IPS-18a (cell line): Measurements from ENCODE around the gene SOCS3.

Experiments
- H3K27ac ChIP-seq: one replicate; pipeline ENCODE4 v1.5.1; 2013; ENCODE audit warnings: low read length
- H3K27me3 ChIP-seq: one replicate; pipeline ENCODE4 v1.6.1; 2013; ENCODE audit warnings: mild to moderate bottlenecking, low read length; ENCODE audit not compliant: control insufficient read depth, insufficient read depth
- H3K36me3 ChIP-seq: one replicate; pipeline ENCODE4 v1.6.1; 2013; ENCODE audit warnings: low read depth, low read length; ENCODE audit not compliant: control insufficient read depth
- H3K4me1 ChIP-seq: one replicate; pipeline ENCODE4 v1.6.1; 2013; ENCODE audit warnings: low read depth, low read length; ENCODE audit not compliant: control insufficient read depth
- H3K4me3 ChIP-seq: one replicate; pipeline ENCODE4 v1.5.1; 2013; ENCODE audit warnings: low read length
- H3K9ac ChIP-seq: one replicate; pipeline ENCODE4 v1.6.1; 2013; ENCODE audit warnings: mild to moderate bottlenecking, low read length, moderate library complexity
- H3K9me3 ChIP-seq: one replicate; pipeline ENCODE4 v1.6.1; 2013; ENCODE audit warnings: low read depth, low read length; ENCODE audit not compliant: control insufficient read depth

The SOCS3 gene

GRCh38 chr17:78387977-78388941, 28.4 kb upstream of the SOCS3 start:
- Histone ChIP-seq H3K27ac (no peak overlapping the region), H3K9ac (no peak overlapping the region), H3K27me3 (no peaks in the 10 kb centered on the region), H3K4me3 (no peak overlapping the region), H3K4me1 (peaks cover 13% of the 10 kb centered on the region), H3K36me3 (peaks cover under 1% of the 10 kb centered on the region), H3K9me3 (no peaks in the 10 kb centered on the region)

- Histone ChIP-seq H3K9me3 (no peaks in the 10 kb centered on the region), H3K36me3 (peaks cover 5% of the 10 kb centered on the region), H3K9ac (no peak overlapping the region), H3K27ac (no peak overlapping the region), H3K27me3 (no peaks in the 10 kb centered on the region), H3K4me3 (no peak overlapping the region), H3K4me1 (peaks cover 27% of the 10 kb centered on the region)
Observed at GRCh38 chr17:78384479-78385175, 24.8 kb upstream of the SOCS3 start.

- Histone ChIP-seq H3K36me3 (peaks cover 5% of the 10 kb centered on the region), H3K4me3 (no peak overlapping the region), H3K9ac (no peak overlapping the region), H3K9me3 (no peaks in the 10 kb centered on the region), H3K4me1 (peaks cover 31% of the 10 kb centered on the region), H3K27me3 (no peaks in the 10 kb centered on the region), H3K27ac (no peak overlapping the region)
Observed at GRCh38 chr17:78383725-78384471, 24.0 kb upstream of the SOCS3 start.

- H3K36me3 ChIP-seq, result peaks cover 5% of the 10 kb centered on the region
- no peaks in the 10 kb centered on the region for H3K9me3 ChIP-seq
- no peak overlapping the region for H3K9ac ChIP-seq
- no peak overlapping the region for H3K27ac ChIP-seq
- no peaks in the 10 kb centered on the region for H3K27me3 ChIP-seq
- H3K4me3 ChIP-seq, result no peak overlapping the region
- peaks cover 31% of the 10 kb centered on the region for H3K4me1 ChIP-seq
Observed at GRCh38 chr17:78381601-78382232, 21.8 kb upstream of the SOCS3 start.

GRCh38 chr17:78380370-78380769, 20.5 kb upstream of the SOCS3 start:
- Histone ChIP-seq H3K9ac (no peak overlapping the region), H3K4me3 (no peak overlapping the region), H3K9me3 (no peaks in the 10 kb centered on the region), H3K36me3 (peaks cover 5% of the 10 kb centered on the region), H3K4me1 (peaks cover 29% of the 10 kb centered on the region), H3K27me3 (no peaks in the 10 kb centered on the region), H3K27ac (no peak overlapping the region)

- H3K4me3 ChIP-seq, result peak overlapping the region; percentile 91
- H3K36me3 ChIP-seq, result peaks cover 5% of the 10 kb centered on the region
- no peak overlapping the region for H3K27ac ChIP-seq
- peaks cover 42% of the 10 kb centered on the region for H3K4me1 ChIP-seq
- no peaks in the 10 kb centered on the region for H3K27me3 ChIP-seq
- H3K9ac ChIP-seq, result peak overlapping the region; percentile 86
- H3K9me3 ChIP-seq, result no peaks in the 10 kb centered on the region
Observed at GRCh38 chr17:78379131-78379491, 19.2 kb upstream of the SOCS3 start.

- peaks cover 44% of the 10 kb centered on the region for H3K4me1 ChIP-seq
Observed at GRCh38 chr17:78378225-78379130, 18.6 kb upstream of the SOCS3 start, which contains the start of gene PGS1. PGS1 (plus strand) TSS chr17:78378649; CDS start chr17:78378666, 17 bp downstream.

GRCh38 chr17:78377858-78378224, 18.0 kb upstream of the SOCS3 start:
- H3K9me3 ChIP-seq, result no peaks in the 10 kb centered on the region
- no peak overlapping the region for H3K4me3 ChIP-seq
- no peak overlapping the region for H3K27ac ChIP-seq
- peaks cover 5% of the 10 kb centered on the region for H3K36me3 ChIP-seq
- H3K9ac ChIP-seq, result no peak overlapping the region
- no peaks in the 10 kb centered on the region for H3K27me3 ChIP-seq
- peaks cover 45% of the 10 kb centered on the region for H3K4me1 ChIP-seq

More at GRCh38 chr17:78378225-78379130, 18.6 kb upstream of the SOCS3 start, which contains the start of gene PGS1:
- Histone ChIP-seq H3K9me3 (no peaks in the 10 kb centered on the region), H3K4me3 (peak within 1 kb of the TSS; percentile 91), H3K9ac (peak within 1 kb of the TSS; percentile 86), H3K27me3 (no peaks in the 10 kb centered on the region), H3K36me3 (peaks cover 5% of the 10 kb centered on the region), H3K27ac (no peak within 1 kb of the TSS)

GRCh38 chr17:78376161-78376560, 16.3 kb upstream of the SOCS3 start:
- H3K9ac ChIP-seq, result no peak overlapping the region
- H3K27me3 ChIP-seq, result no peaks in the 10 kb centered on the region
- H3K4me3 ChIP-seq, result no peak overlapping the region
- no peak overlapping the region for H3K27ac ChIP-seq
- H3K4me1 ChIP-seq, result peaks cover 42% of the 10 kb centered on the region
- H3K36me3 ChIP-seq, result peaks cover 5% of the 10 kb centered on the region
- H3K9me3 ChIP-seq, result no peaks in the 10 kb centered on the region

- Histone ChIP-seq H3K4me3 (peak overlapping the region; percentile 48), H3K27me3 (no peaks in the 10 kb centered on the region), H3K36me3 (peaks cover 5% of the 10 kb centered on the region), H3K4me1 (peaks cover 41% of the 10 kb centered on the region), H3K27ac (peak overlapping the region; percentile 90), H3K9me3 (no peaks in the 10 kb centered on the region), H3K9ac (peak overlapping the region; percentile 66)
Observed at GRCh38 chr17:78375401-78376151, 15.7 kb upstream of the SOCS3 start.
